Liver (tissue), 3 donors: ENCODE measurements around the gene SYNGR3.

Experiments
- CTCF ChIP-seq: fragments of 150-350 bp; IDR thresholded peaks from 2 replicates; pipeline ENCODE4 v1.5.1; 2017; ENCODE audit warnings: improper control_type of control experiment, low read depth, low read length; ENCODE audit not compliant: missing input control
- FOXA1 ChIP-seq: IDR thresholded peaks from 2 replicates; pipeline ENCODE4 v1.6.1; 2016; ENCODE audit warnings: antibody characterized with exemption
- HNF4G ChIP-seq: IDR thresholded peaks from 2 replicates; pipeline ENCODE4 v1.6.1; 2016; ENCODE audit warnings: antibody characterized with exemption
- MAX ChIP-seq: IDR thresholded peaks from 2 replicates; pipeline ENCODE4 v1.6.1; 2016; ENCODE audit warnings: antibody characterized with exemption
- RXRA ChIP-seq, 2 donors: IDR thresholded peaks; 2 replicates each; pipeline ENCODE4 v1.6.1; 2017 to 2018; ENCODE audit warnings: antibody characterized with exemption in 2 of 2, mild to moderate bottlenecking in 1 of 2
- TAF1 ChIP-seq: conservative IDR thresholded peaks from 2 replicates; pipeline ENCODE4 v1.6.1; 2016; ENCODE audit warnings: antibody characterized with exemption, mild to moderate bottlenecking
- donor health status: healthy.
- donor health status: healthy.

- TF ChIP-seq CTCF = no peak
- no peak for TF ChIP-seq TAF1
- TF ChIP-seq HNF4G = no peak
- TF ChIP-seq MAX = no peak
- no peak for TF ChIP-seq FOXA1
- no peak for TF ChIP-seq RXRA (IDR thresholded peaks at IDR 0.05)
These were observed 53.4 kb downstream of the SYNGR3 start for GRCh38 chr16:2042986-2043666.
